Fibroblast of mammary gland (primary cell): ENCODE data around the gene APOO.

Experiments used
- DNase-seq: peaks from one replicate; pipeline ENCODE4 v3.0.0-alpha.2; 2010; ENCODE audit warnings: low read depth
- H3K4me3 ChIP-seq: 2 replicates; pipeline ENCODE4 v1.5.1; 2011; ENCODE audit warnings: low read depth, mild to moderate bottlenecking, low read length, moderate library complexity; ENCODE audit not compliant: control insufficient read depth
- TF ChIP-seq, protein P1 (sequence below): conservative IDR thresholded peaks from 2 replicates; pipeline ENCODE4 v1.5.1; 2011; ENCODE audit warnings: low read depth, low read length, inconsistent platforms; ENCODE audit not compliant: control insufficient read depth, insufficient read depth

APOO gene

DNA sequence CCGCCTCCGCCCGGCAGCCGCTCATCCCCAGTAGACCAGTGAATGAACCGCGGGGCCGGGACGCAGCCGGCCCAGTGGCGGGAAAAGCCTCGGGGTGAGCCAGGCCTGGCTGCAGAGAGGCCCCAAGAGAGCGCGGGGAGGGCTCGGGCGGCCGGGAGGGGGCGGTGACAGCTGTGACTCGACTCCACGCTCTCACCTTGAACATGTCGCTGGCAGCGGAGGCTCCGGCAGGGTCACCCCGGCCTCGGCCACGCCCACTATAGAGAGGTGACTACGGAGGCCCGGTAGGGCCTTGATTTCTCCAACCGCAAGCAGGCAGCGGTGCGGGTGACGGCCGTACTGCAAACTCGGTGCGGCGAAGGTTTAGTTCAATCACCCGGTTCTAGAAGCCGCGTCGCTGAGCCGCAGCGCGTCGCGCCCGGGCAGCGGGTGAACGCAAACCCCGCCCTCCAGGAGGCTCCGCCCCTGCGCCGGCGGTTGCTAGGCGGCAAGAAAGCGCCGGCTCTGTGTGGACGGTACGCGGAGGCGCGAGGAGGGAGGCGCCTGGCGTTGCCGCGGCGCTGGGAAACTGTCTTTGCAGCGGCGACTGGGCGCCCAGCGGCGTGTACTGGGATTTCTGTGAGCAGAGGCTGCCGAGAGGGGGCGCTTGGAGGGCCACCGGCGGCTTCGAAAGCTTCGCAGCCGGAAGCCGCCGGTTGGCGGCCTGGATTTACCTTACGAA is at the start of gene APOO, which contains the start of gene CXorf58:
Gene APOO, minus strand, starts transcription at position 441 of the 721 bp plus-strand sequence. Its CDS starts 236 bp downstream, at position 205.
Gene CXorf58, plus strand, starts transcription at position 509 of the 721 bp plus-strand sequence. CDS start 2,297 bp downstream, outside the sequence.
- DNase-seq, result peak; percentile 87
- H3K4me3 ChIP-seq, result peak within 1 kb of the TSS; percentile 64
- TF ChIP-seq, protein P1, sequence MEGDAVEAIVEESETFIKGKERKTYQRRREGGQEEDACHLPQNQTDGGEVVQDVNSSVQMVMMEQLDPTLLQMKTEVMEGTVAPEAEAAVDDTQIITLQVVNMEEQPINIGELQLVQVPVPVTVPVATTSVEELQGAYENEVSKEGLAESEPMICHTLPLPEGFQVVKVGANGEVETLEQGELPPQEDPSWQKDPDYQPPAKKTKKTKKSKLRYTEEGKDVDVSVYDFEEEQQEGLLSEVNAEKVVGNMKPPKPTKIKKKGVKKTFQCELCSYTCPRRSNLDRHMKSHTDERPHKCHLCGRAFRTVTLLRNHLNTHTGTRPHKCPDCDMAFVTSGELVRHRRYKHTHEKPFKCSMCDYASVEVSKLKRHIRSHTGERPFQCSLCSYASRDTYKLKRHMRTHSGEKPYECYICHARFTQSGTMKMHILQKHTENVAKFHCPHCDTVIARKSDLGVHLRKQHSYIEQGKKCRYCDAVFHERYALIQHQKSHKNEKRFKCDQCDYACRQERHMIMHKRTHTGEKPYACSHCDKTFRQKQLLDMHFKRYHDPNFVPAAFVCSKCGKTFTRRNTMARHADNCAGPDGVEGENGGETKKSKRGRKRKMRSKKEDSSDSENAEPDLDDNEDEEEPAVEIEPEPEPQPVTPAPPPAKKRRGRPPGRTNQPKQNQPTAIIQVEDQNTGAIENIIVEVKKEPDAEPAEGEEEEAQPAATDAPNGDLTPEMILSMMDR, result peak; percentile 52

GRCh38 chrX:23954396-23954795 is 46.7 kb upstream of the APOO start:
- H3K4me3 ChIP-seq, result no peak overlapping the region
- TF ChIP-seq, protein P1, result no peak
- no peak for DNase-seq

GRCh38 chrX:23953908-23954269 is 46.2 kb upstream of the APOO start:
- DNase-seq, result no peak
- TF ChIP-seq, protein P1, result no peak
- H3K4me3 ChIP-seq, result no peak overlapping the region

DNA sequence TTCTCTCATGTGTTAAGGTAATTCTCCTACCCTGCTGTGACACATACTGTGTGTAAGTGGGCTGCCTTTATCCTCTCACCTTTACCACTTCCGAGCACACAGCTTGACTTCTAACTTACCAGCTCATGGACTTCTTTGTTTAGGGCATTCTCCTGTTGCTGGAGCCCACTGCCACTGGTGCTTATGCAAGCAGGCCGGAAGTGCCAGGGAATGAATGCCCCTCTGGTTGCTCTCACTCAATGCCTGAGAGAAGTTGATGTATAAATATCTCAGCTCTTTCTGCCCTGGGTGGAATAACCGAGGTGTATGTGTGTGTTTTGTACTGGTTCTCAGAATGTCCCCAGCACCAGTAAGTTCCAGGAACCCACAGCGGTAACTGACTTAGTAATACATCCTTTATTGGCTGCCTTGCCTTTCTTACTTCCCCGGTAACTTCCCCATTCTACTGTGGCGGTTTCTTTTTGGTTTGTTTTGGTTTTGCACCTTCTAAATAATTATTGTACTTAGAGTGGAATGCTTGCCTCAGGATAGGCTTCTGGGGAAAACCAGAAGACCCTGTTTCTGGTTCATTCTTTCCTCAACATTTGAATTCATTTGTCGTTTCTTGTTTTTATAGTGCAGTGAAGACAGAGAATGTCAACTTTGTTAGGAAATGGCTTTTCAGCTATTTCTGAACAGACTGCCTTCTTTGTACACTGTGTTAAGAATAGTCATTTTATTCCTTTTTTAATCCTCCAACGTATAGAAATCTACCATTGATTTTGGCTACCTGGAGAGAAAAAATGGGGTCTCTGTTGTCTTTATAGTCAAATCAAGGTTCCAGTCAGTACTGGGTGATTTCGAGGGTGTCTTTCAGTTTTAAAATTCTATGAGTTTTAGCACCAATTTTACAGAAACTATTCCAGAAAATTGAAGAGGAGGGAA is 45.5 kb upstream of the APOO start:
- H3K4me3 ChIP-seq, result no peak overlapping the region
- TF ChIP-seq, protein P1, result no peak
- DNase-seq, result no peak

- no peak for DNase-seq
- no peak overlapping the region for H3K4me3 ChIP-seq
- TF ChIP-seq, protein P1, result no peak
Observed at GRCh38 chrX:23952391-23952790, 44.7 kb upstream of the APOO start.

GRCh38 chrX:23945206-23945605 is 37.5 kb upstream of the APOO start:
- no peak for DNase-seq
- TF ChIP-seq, protein P1, result no peak
- H3K4me3 ChIP-seq, result no peak overlapping the region
